ENCODE measurements around the gene RRH. TPM values are rescaled to one million over a fixed set of nuclear protein-coding genes. Genes with fewer than 3 reads are reported as not detected.

RRH gene
- total and polyA plus RNA-seq, 2 of the 13 experiments (the other 11 are each of a cell fraction or from before 2014, with no cell fraction given) = 0.07 to 0.17 TPM

DNA sequence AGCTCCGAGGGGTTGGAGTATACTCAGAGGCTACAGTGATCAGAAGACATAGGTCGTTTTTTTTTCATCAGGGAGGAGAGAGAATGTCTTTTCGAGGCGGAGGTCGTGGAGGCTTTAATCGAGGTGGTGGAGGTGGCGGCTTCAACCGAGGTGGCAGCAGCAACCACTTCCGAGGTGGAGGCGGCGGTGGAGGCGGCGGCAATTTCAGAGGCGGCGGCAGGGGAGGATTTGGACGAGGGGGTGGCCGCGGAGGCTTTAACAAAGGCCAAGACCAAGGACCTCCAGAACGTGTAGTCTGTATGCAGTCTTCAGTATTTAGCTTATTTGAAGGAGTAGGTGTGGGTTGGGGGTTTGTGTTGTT lies 11.7 kb upstream of the RRH start:
- Histone ChIP-seq H3K79me2 (ENCODE audit: insufficient read depth, low read length) (peaks cover 31% of the 10 kb centered on the region), H3K4me3 (replicated peaks in 1 of 3; ENCODE audit: insufficient read depth in 1 of 3, low read depth in 2 of 3, low read length in 3 of 3) (peak overlapping the region; percentile 77 to 95 (median 84)), H2AFZ (ENCODE audit: low read length) (peak overlapping the region; percentile 95)

More for the DNA sequence above, 11.7 kb upstream of the RRH start:
- DNase-seq (ENCODE audit: low spot score) = no peak
- POLR2A ChIA-PET = interaction anchor here (1.2 to 1.5 kb wide), 3 partner anchors 14 to 382 kb away, joined by 3 to 13 read pairs (median 7); partner anchors contain the start of genes CFI and SEC24B
- FAIRE-seq = no peak
- in situ Hi-C loops (cut with HindIII; ENCODE audit: extremely low pct_ligation_motif_present, low pct_unique_long_range_greater_than_20kb) (loop anchor here (25.0 kb wide), 1 partner anchor 254 kb away; the partner anchor contains the start of gene MCUB), intact Hi-C loops (cut with micrococcal nuclease; ENCODE audit: unreplicated experiment) (loop anchor here (5.0 kb wide), 4 partner anchors 69 to 384 kb away; partner anchors contain the start of genes CASP6 and SEC24B)
- TF ChIP-seq ZNF335 (CRISPR knock-in tag; IDR thresholded peaks at IDR 0.05) (no peak), ZNF776 (CRISPR knock-in tag; IDR thresholded peaks at IDR 0.05) (0 out of 2 replicates have a peak, but pooled peaks have one; percentile 57), MAZ (IDR thresholded peaks at IDR 0.05; ENCODE audit: borderline replicate concordance, low read depth, low read length) (no peak), MAZ (CRISPR knock-in tag; IDR thresholded peaks at IDR 0.05; ENCODE audit: low read depth) (peak; percentile 3; the same call in 1 of the 2 replicates), TP53 (CRISPR knock-in tag; conservative IDR thresholded peaks at IDR 0.05) (no peak), TRIM24 (CRISPR knock-in tag; IDR thresholded peaks at IDR 0.05) (no peak)
- TF ChIP-seq, protein P1, sequence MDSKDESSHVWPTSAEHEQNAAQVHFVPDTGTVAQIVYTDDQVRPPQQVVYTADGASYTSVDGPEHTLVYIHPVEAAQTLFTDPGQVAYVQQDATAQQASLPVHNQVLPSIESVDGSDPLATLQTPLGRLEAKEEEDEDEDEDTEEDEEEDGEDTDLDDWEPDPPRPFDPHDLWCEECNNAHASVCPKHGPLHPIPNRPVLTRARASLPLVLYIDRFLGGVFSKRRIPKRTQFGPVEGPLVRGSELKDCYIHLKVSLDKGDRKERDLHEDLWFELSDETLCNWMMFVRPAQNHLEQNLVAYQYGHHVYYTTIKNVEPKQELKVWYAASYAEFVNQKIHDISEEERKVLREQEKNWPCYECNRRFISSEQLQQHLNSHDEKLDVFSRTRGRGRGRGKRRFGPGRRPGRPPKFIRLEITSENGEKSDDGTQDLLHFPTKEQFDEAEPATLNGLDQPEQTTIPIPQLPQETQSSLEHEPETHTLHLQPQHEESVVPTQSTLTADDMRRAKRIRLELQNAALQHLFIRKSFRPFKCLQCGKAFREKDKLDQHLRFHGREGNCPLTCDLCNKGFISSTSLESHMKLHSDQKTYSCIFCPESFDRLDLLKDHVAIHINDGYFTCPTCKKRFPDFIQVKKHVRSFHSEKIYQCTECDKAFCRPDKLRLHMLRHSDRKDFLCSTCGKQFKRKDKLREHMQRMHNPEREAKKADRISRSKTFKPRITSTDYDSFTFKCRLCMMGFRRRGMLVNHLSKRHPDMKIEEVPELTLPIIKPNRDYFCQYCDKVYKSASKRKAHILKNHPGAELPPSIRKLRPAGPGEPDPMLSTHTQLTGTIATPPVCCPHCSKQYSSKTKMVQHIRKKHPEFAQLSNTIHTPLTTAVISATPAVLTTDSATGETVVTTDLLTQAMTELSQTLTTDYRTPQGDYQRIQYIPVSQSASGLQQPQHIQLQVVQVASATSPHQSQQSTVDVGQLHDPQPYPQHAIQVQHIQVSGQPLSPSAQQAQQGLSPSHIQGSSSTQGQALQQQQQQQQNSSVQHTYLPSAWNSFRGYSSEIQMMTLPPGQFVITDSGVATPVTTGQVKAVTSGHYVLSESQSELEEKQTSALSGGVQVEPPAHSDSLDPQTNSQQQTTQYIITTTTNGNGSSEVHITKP (CRISPR knock-in tag; IDR thresholded peaks at IDR 0.05; ENCODE audit: low read depth) = no peak
- TF ChIP-seq, protein P2, sequence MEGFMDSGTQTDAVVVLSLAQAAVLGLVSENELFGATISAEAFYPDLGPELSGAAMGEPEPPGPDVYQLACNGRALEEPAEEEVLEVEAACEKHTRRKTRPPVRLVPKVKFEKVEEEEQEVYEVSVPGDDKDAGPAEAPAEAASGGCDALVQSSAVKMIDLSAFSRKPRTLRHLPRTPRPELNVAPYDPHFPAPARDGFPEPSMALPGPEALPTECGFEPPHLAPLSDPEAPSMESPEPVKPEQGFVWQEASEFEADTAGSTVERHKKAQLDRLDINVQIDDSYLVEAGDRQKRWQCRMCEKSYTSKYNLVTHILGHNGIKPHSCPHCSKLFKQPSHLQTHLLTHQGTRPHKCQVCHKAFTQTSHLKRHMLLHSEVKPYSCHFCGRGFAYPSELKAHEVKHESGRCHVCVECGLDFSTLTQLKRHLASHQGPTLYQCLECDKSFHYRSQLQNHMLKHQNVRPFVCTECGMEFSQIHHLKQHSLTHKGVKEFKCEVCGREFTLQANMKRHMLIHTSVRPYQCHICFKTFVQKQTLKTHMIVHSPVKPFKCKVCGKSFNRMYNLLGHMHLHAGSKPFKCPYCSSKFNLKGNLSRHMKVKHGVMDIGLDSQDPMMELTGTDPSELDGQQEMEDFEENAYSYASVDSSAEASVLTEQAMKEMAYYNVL (CRISPR knock-in tag; IDR thresholded peaks at IDR 0.05; ENCODE audit: borderline replicate concordance) = 0 out of 2 replicates have a peak, but pooled peaks have one; percentile 12
- Histone ChIP-seq H3K27ac (ENCODE audit: extremely low read length, insufficient read depth, low read length) (peak overlapping the region; percentile 91), H3K4me1 (ENCODE audit: insufficient read depth, low read length) (peaks cover 53% of the 10 kb centered on the region), H3K4me2 (ENCODE audit: low read depth, low read length) (peak overlapping the region; percentile 91), H3K27me3 (ENCODE audit: control insufficient read depth in 1 of 2, insufficient read depth in 2 of 2, low read length in 2 of 2) (no peaks in the 10 kb centered on the region; a peak in 1 of 5 replicates), H3K9ac (ENCODE audit: insufficient read depth, low read depth, low read length) (peak overlapping the region; percentile 92), H4K20me1 (ENCODE audit: insufficient read depth, low read length) (no peaks in the 10 kb centered on the region), H3K36me3 (replicated peaks in 1 of 2; ENCODE audit: control insufficient read depth in 1 of 2, insufficient read depth in 2 of 2, low read length in 2 of 2) (peaks cover 6 to 31% of the 10 kb centered on the region in 2 experiments; a peak in 4 of 5 replicates), H3K9me3 (ENCODE audit: low read length) (no peaks in the 10 kb centered on the region)
- peak; percentile 2; the same call in 1 of the 3 replicates for ATAC-seq
- BruUV-seq (replicated peaks) = no TSS peak
- WGBS (ENCODE audit: low lambda C conversion rate) = under 1% methylated on average over 18 of the region's 19 CpGs
- CTCF ChIA-PET (ENCODE audit: low intra/inter-chr PET ratio, low total read pairs) = no interaction called here
